Memory B cell (primary cell): Measurements from ENCODE around the gene PIANP.
"Not testable (repeated sequence)": the region's sequence is repeated elsewhere in the genome, so short reads cannot be mapped to it uniquely, and the experiment has no call there.

Source experiments
- ATAC-seq: fragments of 150-1000 bp; cut with Tn5 transposase; 2 replicates; pipeline ENCODE4 v1.10.0; 2021; ENCODE audit warnings: low read depth, mild to moderate bottlenecking, moderate library complexity
- DNase-seq, 2 donors: peaks; one replicate each; pipeline ENCODE4 v3.0.0; 2022; ENCODE audit warnings: low spot score in 2 of 2
- H3K27ac Mint-ChIP-seq: one replicate; pipeline ENCODE4 v1.8.0; 2022; ENCODE audit warnings: mild to moderate bottlenecking, moderate library complexity, mixed read lengths
- H3K27me3 Mint-ChIP-seq: one replicate; pipeline ENCODE4 v1.8.0; 2022; ENCODE audit warnings: mixed read lengths
- H3K36me3 Mint-ChIP-seq: one replicate; pipeline ENCODE4 v1.8.0; 2022; ENCODE audit warnings: mild to moderate bottlenecking, mixed read lengths
- H3K4me1 Mint-ChIP-seq: one replicate; pipeline ENCODE4 v1.8.0; 2022; ENCODE audit warnings: mixed read lengths
- H3K4me3 Mint-ChIP-seq: one replicate; pipeline ENCODE4 v1.8.0; 2022; ENCODE audit warnings: mild to moderate bottlenecking, moderate library complexity, mixed read lengths
- H3K9me3 Mint-ChIP-seq: one replicate; pipeline ENCODE4 v1.8.0; 2022; ENCODE audit warnings: mixed read lengths

Gene PIANP

GRCh38 chr12:6723607-6724408 lies 23.2 kb upstream of the PIANP start, which contains the start of gene COPS7A:
Gene COPS7A, plus strand, starts transcription at chr12:6724046. Its CDS starts 611 bp downstream, at chr12:6724657.
- Mint-ChIP-seq H3K4me3 (peak within 1 kb of the TSS; percentile 94), H3K36me3 (peaks cover 8% of the 10 kb centered on the region), H3K4me1 (peaks cover 14% of the 10 kb centered on the region), H3K27me3 (no peaks in the 10 kb centered on the region), H3K9me3 (peaks cover 3% of the 10 kb centered on the region), H3K27ac (peak within 1 kb of the TSS; percentile 79)
- ATAC-seq (peak; percentile 87), DNase-seq (peak; percentile 86 to 93)

DNA sequence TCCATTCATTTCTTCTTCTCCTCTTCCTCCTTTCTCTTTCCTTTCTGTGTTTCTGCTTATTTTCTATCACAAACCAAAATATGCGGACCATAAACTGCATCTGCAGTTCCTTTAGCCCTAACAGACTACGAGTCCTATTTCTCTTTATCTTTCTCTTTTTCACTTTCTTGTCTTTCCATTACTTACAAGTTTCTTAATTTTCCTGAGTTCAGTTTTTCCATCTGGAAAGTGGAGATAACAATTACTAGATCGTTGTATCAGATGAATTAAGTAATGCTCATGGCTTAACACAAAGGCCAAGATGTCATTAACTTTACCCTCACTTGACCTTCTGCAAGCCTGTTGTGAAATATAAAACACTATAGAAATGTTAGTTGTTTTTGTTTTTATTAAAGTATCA lies 22.2 kb upstream of the PIANP start:
- Mint-ChIP-seq H3K4me1 (peaks cover 14% of the 10 kb centered on the region), H3K36me3 (peaks cover 8% of the 10 kb centered on the region), H3K9me3 (peaks cover 3% of the 10 kb centered on the region), H3K27me3 (no peaks in the 10 kb centered on the region), H3K27ac (peak overlapping the region; percentile 19), H3K4me3 (no peak overlapping the region)
- no peak for ATAC-seq
- no peak for DNase-seq

GRCh38 chr12:6716874-6717437 lies 16.3 kb upstream of the PIANP start:
- no peaks in the 10 kb centered on the region for H3K9me3 Mint-ChIP-seq
- no peaks in the 10 kb centered on the region for H3K4me1 Mint-ChIP-seq
- no peak for DNase-seq
- peaks cover 4% of the 10 kb centered on the region for H3K27me3 Mint-ChIP-seq
- no peak overlapping the region for H3K27ac Mint-ChIP-seq
- ATAC-seq = no peak
- H3K36me3 Mint-ChIP-seq = no peaks in the 10 kb centered on the region
- no peak overlapping the region for H3K4me3 Mint-ChIP-seq

DNA sequence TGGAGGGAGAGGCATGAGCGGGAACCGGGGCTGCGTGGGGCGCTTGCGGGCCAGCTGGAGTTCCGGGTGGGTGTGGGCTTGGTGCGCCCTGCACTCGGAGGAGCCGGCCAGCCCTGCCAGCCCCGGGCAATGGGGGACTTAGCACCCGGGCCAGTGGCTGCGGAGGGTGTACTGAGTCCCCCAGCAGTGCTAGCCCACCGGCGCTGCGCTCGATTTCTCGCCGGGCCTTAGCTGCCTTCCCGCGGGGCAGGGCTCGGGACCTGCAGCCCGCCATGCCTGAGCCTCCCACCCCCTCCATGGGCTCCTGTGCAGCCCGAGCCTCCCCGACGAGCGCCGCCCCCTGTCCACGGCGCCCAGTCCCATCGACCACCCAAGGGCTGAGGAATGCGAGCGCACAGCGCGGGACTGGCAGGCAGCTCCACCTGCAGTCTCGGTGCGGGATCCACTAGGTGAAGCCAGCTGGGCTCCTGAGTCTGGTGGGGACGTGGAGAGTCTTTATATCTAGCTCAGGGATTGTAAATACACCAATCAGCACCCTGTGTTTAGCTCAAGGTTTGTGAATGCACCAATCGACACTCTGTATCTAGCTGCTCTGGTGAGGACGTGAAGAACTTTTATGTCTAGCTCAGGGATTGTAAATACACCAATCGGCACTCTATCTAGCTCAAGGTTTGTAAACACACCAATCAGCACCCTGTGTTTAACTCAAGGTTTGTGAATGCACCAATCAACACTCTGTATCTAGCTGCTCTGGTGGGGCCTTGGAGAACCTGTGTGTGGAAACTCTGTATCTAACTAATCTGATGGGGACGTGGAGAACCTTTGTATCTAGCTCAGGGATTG lies 15.6 kb upstream of the PIANP start:
- H3K4me3 Mint-ChIP-seq, H3K4me1 Mint-ChIP-seq, ATAC-seq, H3K27me3 Mint-ChIP-seq, H3K27ac Mint-ChIP-seq, H3K36me3 Mint-ChIP-seq, DNase-seq, H3K9me3 Mint-ChIP-seq: not testable (repeated sequence)

DNA sequence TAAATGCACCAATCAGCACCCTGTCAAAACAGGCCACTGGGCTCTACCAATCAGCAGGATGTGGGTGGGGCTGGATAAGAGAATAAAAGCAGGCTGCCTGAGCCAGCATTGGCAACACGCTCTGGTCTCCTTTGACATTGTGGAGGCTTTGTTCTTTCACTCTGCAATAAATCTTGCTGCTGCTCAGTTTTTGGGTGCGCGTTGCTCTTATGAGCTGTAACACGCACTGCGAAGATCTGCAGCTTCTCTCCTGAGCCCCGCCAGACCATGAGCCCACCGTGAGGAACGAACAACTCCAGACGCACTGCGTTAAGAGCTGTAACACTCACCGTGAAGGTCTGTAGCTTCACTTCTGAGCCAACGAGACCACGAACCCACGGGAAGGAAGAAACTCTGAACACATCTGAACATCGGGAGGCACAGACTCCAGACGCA lies 8.4 kb upstream of the PIANP start:
- no peak for DNase-seq
- Mint-ChIP-seq H3K27me3 (peaks cover 16% of the 10 kb centered on the region), H3K27ac (no peak overlapping the region), H3K4me3 (peak overlapping the region; percentile 28), H3K9me3 (no peaks in the 10 kb centered on the region), H3K36me3 (no peaks in the 10 kb centered on the region), H3K4me1 (no peaks in the 10 kb centered on the region)
- ATAC-seq = no peak

DNA sequence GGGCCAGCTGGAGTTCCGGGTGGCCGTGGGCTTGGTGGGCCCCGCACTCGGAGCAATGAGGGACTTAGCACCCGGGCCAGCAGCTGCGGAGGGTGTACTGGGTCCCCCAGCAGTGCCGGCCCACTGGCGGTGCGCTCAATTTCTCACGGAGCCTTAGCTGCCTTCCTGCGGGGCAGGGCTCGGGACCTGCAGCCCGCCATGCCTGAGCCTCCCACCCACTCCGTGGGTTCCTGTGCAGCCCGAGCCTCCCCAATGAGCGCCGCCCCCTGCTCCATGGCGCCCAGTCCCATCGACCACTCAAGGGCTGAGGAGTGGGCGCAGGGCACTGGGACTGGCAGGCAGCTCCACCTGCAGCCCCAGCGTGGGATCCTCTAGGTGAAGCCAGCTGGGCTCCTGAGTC lies 7.7 kb upstream of the PIANP start:
- not testable (repeated sequence) for H3K9me3 Mint-ChIP-seq, H3K4me3 Mint-ChIP-seq, ATAC-seq

DNA sequence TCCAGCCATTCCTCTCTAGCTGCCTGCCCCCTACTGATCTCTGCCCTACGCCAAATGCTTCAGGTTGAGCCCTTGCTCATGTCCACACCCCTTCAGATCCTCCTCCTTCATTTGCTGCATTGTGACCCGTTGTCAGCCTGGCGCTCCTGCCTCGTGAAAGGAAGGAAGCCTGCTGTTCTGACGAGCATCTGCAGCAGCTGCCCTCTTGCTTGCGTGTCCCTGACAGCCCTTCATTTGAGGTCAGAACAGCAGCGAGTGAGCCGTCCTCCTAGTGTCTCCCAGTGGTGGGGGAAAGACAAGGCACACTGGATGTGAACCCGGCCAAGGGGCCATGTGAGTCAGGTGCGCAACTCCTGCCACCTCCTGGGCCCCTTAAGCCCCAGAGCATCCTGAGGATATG lies 3.0 kb upstream of the PIANP start:
- Mint-ChIP-seq H3K4me1 (peaks cover 17% of the 10 kb centered on the region), H3K9me3 (no peaks in the 10 kb centered on the region), H3K27ac (no peak overlapping the region), H3K27me3 (peaks cover 32% of the 10 kb centered on the region), H3K36me3 (peaks cover 5% of the 10 kb centered on the region), H3K4me3 (no peak overlapping the region)
- ATAC-seq (no peak), DNase-seq (no peak)

More for the DNA sequence above, 7.7 kb upstream of the PIANP start:
- peaks cover 20% of the 10 kb centered on the region for H3K27me3 Mint-ChIP-seq
- H3K4me1 Mint-ChIP-seq, DNase-seq, H3K36me3 Mint-ChIP-seq, H3K27ac Mint-ChIP-seq: not testable (repeated sequence)

DNA sequence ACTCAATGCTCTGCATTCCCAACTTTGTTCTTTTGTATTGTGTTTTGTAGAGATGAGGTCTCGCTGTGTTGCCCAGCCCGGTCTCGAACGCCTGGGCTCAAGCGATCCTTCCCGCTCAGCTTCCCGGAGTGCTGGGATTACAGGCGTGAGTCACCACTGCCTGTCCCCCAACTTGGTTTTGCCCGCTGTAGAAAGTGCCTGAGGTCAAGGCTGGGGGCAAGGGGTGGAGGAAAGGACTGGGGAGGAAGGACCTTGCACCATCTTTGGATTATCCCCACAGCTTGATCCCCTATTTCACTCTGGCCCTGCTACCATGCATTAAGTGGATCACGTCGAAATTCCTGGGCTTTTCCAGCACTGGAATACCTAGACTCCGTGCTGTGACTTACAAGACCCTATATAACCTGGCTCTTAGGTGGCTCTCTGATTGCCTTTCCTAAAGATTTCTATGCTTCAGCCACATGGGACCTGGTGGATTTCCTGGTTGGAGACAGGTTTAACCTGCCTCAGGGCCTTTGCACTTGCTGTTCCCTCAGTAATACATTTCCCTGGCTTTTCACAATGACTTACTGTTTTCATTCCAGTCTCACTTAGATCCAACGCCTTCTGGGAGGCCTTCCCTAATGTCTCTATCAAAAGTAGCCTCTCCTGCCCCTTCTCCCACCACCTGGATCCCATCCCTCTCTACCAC lies 608 bp upstream of the PIANP start:
- H3K36me3 Mint-ChIP-seq = peaks cover 5% of the 10 kb centered on the region
- no peak overlapping the region for H3K27ac Mint-ChIP-seq
- ATAC-seq (no peak), DNase-seq (no peak)
- H3K9me3 Mint-ChIP-seq = no peaks in the 10 kb centered on the region
- peaks cover 29% of the 10 kb centered on the region for H3K4me1 Mint-ChIP-seq
- peak overlapping the region; percentile 73 for H3K4me3 Mint-ChIP-seq
- peaks cover 33% of the 10 kb centered on the region for H3K27me3 Mint-ChIP-seq

GRCh38 chr12:6699989-6700645 lies 498 bp downstream of the PIANP start:
- peaks cover 5% of the 10 kb centered on the region for H3K36me3 Mint-ChIP-seq
- peaks cover 36% of the 10 kb centered on the region for H3K4me1 Mint-ChIP-seq
- no peak overlapping the region for H3K27ac Mint-ChIP-seq
- peak overlapping the region; percentile 75 for H3K4me3 Mint-ChIP-seq
- DNase-seq (peak in 1 of 2 donors; percentile 32), ATAC-seq (no peak)
- H3K9me3 Mint-ChIP-seq = no peaks in the 10 kb centered on the region
- peaks cover 30% of the 10 kb centered on the region for H3K27me3 Mint-ChIP-seq

DNA sequence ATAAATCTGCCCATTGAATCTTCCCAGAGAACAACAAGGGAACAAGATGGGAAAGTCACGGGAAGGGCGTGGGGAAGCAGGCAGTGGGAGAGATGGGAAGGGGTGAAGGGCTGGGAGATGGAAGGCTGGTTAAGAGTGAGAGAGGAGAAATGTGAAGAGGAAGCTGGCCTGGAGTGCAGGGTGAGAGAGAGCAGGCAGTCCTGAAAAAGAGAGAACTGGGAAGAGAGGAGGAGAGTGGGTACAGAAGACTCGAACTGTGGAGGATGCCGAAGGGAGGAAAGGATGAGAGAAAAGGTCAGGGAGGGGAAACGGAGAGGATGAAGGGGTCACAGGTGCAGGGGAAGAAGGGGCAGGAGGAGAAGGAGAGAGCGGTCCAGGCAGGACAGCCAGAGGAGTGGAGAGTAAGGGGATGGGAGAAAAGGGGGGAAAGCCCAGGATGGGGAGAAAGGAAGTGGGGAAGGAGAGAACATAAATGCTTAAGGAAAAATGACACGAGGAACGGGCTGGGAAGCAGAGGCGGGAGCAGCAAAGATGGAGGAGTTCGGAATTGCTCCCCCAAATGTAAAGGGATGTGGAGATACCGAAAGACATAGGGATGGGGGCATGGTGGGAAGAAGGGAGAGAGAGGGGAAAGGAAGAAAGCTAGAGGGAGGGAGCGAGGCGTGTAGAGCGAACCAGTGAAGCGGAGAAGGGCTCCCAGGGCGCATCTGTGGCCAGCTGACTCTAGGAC lies 1.2 kb downstream of the PIANP start:
- Mint-ChIP-seq H3K27ac (peak overlapping the region; percentile 71), H3K27me3 (peaks cover 27% of the 10 kb centered on the region), H3K9me3 (no peaks in the 10 kb centered on the region), H3K36me3 (peaks cover 5% of the 10 kb centered on the region), H3K4me1 (peaks cover 41% of the 10 kb centered on the region), H3K4me3 (peak overlapping the region; percentile 75)
- DNase-seq = no peak
- no peak for ATAC-seq

GRCh38 chr12:6698352-6699046 lies 2.1 kb downstream of the PIANP start:
- Mint-ChIP-seq H3K4me3 (no peak overlapping the region), H3K4me1 (peaks cover 41% of the 10 kb centered on the region), H3K27ac (no peak overlapping the region), H3K27me3 (peaks cover 23% of the 10 kb centered on the region), H3K9me3 (no peaks in the 10 kb centered on the region), H3K36me3 (peaks cover 5% of the 10 kb centered on the region)
- ATAC-seq (no peak), DNase-seq (no peak)

DNA sequence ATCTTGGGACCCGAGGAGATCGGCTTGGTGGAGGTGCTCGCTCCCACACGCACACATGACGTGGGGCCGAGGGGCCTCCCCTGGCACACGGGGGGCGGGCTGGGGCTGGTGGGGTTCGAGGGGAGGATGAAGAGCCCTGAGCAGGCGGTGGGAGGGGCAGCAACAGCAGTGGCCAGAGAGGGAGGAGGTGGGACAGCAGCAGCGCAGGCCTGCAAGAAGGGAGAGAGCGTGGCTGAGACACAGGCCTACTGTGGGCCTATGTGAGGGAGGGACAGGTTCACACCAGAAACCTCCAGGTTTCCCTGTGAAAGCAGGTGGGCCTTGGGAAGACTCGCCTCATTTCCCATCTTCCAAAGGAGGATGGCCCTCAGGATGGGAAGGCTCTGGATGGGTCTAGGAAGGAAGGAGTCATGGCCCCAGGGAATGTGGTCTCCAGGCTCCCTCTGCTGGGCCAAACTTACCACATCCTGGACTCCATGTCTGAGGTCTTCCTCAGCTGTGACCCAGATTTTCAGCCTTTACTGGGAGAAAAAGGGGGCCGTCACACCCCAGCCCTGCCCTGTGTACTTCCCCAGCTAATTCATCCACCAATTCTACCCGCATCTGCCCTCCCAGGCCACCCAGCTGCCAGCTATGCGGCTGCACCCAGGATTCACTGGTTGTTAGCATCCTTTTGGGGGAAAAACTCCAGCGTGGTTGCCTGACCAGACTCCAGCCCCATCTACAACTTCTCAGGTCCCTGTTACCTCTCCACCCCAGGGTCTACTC lies 2.8 kb downstream of the PIANP start:
- DNase-seq (no peak), ATAC-seq (no peak)
- peaks cover 5% of the 10 kb centered on the region for H3K36me3 Mint-ChIP-seq
- H3K27me3 Mint-ChIP-seq = peaks cover 19% of the 10 kb centered on the region
- no peaks in the 10 kb centered on the region for H3K9me3 Mint-ChIP-seq
- H3K4me1 Mint-ChIP-seq = peaks cover 41% of the 10 kb centered on the region
- H3K4me3 Mint-ChIP-seq = no peak overlapping the region
- no peak overlapping the region for H3K27ac Mint-ChIP-seq
